Posterior vena cava (tissue), 2 donors: ENCODE measurements around the gene SLX4. TPM values are rescaled to one million over a fixed set of nuclear protein-coding genes. Genes with fewer than 3 reads are reported as not detected.

Source experiments
- DNase-seq: peaks from one replicate; pipeline ENCODE4 v3.0.0-alpha.2; 2020; ENCODE audit warnings: low spot score
- intact Hi-C, 2 donors: fragments of 100-400 bp; cut with DNase I; formaldehyde crosslinking; loops; one replicate each; pipeline versions ENCODE4 v1.14.1 to v1.14.2; 2022 to 2023
- total RNA-seq, 2 donors: library from RNA; stranded (reverse); fragmentation: NEBNext Ultra II Directional; extraction: Animal tissue kit (Norgen Biotek cat#: 25700); gene quantifications; one replicate each; pipeline ENCODE4 v1.2.1, GENCODE V29; 2021
- donor health status: DM: yes; HTN: yes; CAD: no.
- donor health status: DM: yes; HTN: yes; CAD: no.

SLX4 gene
- total RNA-seq, 2 donors from 2014 or later, result 4.5 to 4.9 TPM

- intact Hi-C loops, result no loop called here
Measured at GRCh38 chr16:3536851-3537250, 74.6 kb downstream of the SLX4 start.

GRCh38 chr16:3536271-3536731 lies 75.1 kb downstream of the SLX4 start:
- intact Hi-C loops, result no loop called here
- DNase-seq, result no peak

More at GRCh38 chr16:3536851-3537250, 74.6 kb downstream of the SLX4 start:
- DNase-seq, result no peak

- DNase-seq, result no peak
- intact Hi-C loops, result no loop called here
Measured at GRCh38 chr16:3534126-3534525, 77.3 kb downstream of the SLX4 start.

GRCh38 chr16:3532741-3533140 lies 78.7 kb downstream of the SLX4 start:
- DNase-seq, result no peak
- intact Hi-C loops, result no loop called here

Other genes starting within 250 kb of the SLX4 start
- gene ZSCAN32, start 210.6 kb downstream of the SLX4 start, total RNA-seq, result 10 to 100 TPM; 10.8 to 11.9 TPM
- gene ZNF174, start 210.4 kb downstream of the SLX4 start, total RNA-seq, result 1 to 10 TPM; 7.1 to 8.2 TPM
- gene ZNF597, start 168.1 kb downstream of the SLX4 start, total RNA-seq, result 1 to 10 TPM; 2.5 TPM
- 10 to 100 TPM; 28.3 to 33.6 TPM for gene NAA60, start 167.9 kb downstream of the SLX4 start, total RNA-seq
- gene C16orf90, start 116.1 kb downstream of the SLX4 start, total RNA-seq, result not detected
- 10 to 100 TPM; 20.9 to 25.8 TPM for gene CLUAP1, start 110.6 kb downstream of the SLX4 start, total RNA-seq
- gene NLRC3, start 34.2 kb downstream of the SLX4 start, total RNA-seq, result 1 to 10 TPM in 1 of 2 donors, under 1 TPM in 1; 0.81 to 1.0 TPM
- gene DNASE1, start 43.1 kb upstream of the SLX4 start, total RNA-seq, result 1 to 10 TPM; 4.0 to 6.2 TPM
- gene TRAP1, start 105.9 kb upstream of the SLX4 start, total RNA-seq, result 10 to 100 TPM; 61.4 to 65.0 TPM